Measurements from ENCODE around the gene NTM. TPM values are rescaled to one million over a fixed set of nuclear protein-coding genes. Genes with fewer than 3 reads are reported as not detected.

The NTM gene
- total RNA-seq, 1 experiment from 2014 or later = not detected

- Histone ChIP-seq H3K36me3 (ENCODE audit: control insufficient read depth in 1 of 2, insufficient read depth in 2 of 2, low read length in 2 of 2) (no peaks in the 10 kb centered on the region), H3K4me2 (ENCODE audit: low read length) (no peak overlapping the region), H3K4me1 (ENCODE audit: control insufficient read depth in 1 of 2, insufficient read depth in 2 of 2, low read length in 2 of 2) (no peaks in the 10 kb centered on the region), H3K27ac (ENCODE audit: low read depth, low read length) (no peak overlapping the region), H2AFZ (ENCODE audit: low read depth, low read length, poor library complexity, severe bottlenecking) (no peak overlapping the region), H3K79me2 (ENCODE audit: insufficient read depth, low read length) (no peaks in the 10 kb centered on the region), H3K4me3 (replicated peaks in 1 of 2; ENCODE audit: low read depth in 1 of 2, low read length in 2 of 2) (no peak overlapping the region), H3K27me3 (ENCODE audit: insufficient read depth, low read length) (no peaks in the 10 kb centered on the region), H3K9me3 (ENCODE audit: control insufficient read depth in 1 of 2, insufficient read depth in 1 of 2, low read depth in 1 of 2, low read length in 2 of 2) (peaks cover 10 to 32% of the 10 kb centered on the region in 2 experiments; a peak in 2 of 4 replicates), H3K9me2 (ENCODE audit: insufficient read depth) (no peaks in the 10 kb centered on the region), H3K9ac (ENCODE audit: low read length) (no peak overlapping the region), H4K20me1 (ENCODE audit: insufficient read depth) (no peaks in the 10 kb centered on the region)
- no TSS peak for BruUV-seq (replicated peaks)
- ATAC-seq (no peak), DNase-seq (ENCODE audit: low read depth, low spot score) (no peak)
- ChIA-PET POLR2A (no interaction called here), CTCF (no interaction called here), RAD21 (ENCODE audit: low non-redundant PET in 1 of 2, low total read pairs in 2 of 2, uncharacterized antibody in 2 of 2, unreplicated experiment in 2 of 2) (no interaction called here)
- TF ChIP-seq POLR2AphosphoS5 (IDR thresholded peaks at IDR 0.05; ENCODE audit: low read depth, low read length) (no peak), YY1 (IDR thresholded peaks at IDR 0.05; ENCODE audit: extremely low read depth, insufficient replicate concordance, low read depth, low read length) (no peak), POLR2A (IDR thresholded peaks at IDR 0.05; ENCODE audit: borderline replicate concordance, extremely low read depth, insufficient read depth, insufficient read length) (no peak), EZH2phosphoT487 (IDR thresholded peaks at IDR 0.05; ENCODE audit: borderline replicate concordance) (no peak), SRF (IDR thresholded peaks at IDR 0.05; ENCODE audit: low read depth) (no peak), TCF7L2 (IDR thresholded peaks at IDR 0.05; ENCODE audit: borderline replicate concordance, extremely low read depth, insufficient read depth, insufficient read length) (no peak), EGR1 (IDR thresholded peaks at IDR 0.05; ENCODE audit: low read depth) (no peak)
- intact Hi-C loops (cut with micrococcal nuclease) = no loop called here
Observed at GRCh38 chr11:132046288-132046865, 676.0 kb downstream of the NTM start.

- H2AFZ ChIP-seq (ENCODE audit: low read depth, low read length, poor library complexity, severe bottlenecking) = no peak overlapping the region
Observed at GRCh38 chr11:132047167-132047566, 676.8 kb downstream of the NTM start.

More at GRCh38 chr11:132047167-132047566, 676.8 kb downstream of the NTM start:
- Histone ChIP-seq H3K27me3 (ENCODE audit: insufficient read depth, low read length) (no peaks in the 10 kb centered on the region), H3K4me3 (replicated peaks in 1 of 2; ENCODE audit: low read depth in 1 of 2, low read length in 2 of 2) (no peak overlapping the region), H3K9ac (ENCODE audit: low read length) (no peak overlapping the region), H3K36me3 (ENCODE audit: control insufficient read depth in 1 of 2, insufficient read depth in 2 of 2, low read length in 2 of 2) (no peaks in the 10 kb centered on the region), H3K79me2 (ENCODE audit: insufficient read depth, low read length) (no peaks in the 10 kb centered on the region), H3K9me3 (ENCODE audit: control insufficient read depth in 1 of 2, insufficient read depth in 1 of 2, low read depth in 1 of 2, low read length in 2 of 2) (peaks cover 10 to 24% of the 10 kb centered on the region in 2 experiments; a peak in 2 of 4 replicates), H3K27ac (ENCODE audit: low read depth, low read length) (no peak overlapping the region), H3K4me1 (ENCODE audit: control insufficient read depth in 1 of 2, insufficient read depth in 2 of 2, low read length in 2 of 2) (no peaks in the 10 kb centered on the region), H3K4me2 (ENCODE audit: low read length) (no peak overlapping the region), H4K20me1 (ENCODE audit: insufficient read depth) (no peaks in the 10 kb centered on the region), H3K9me2 (ENCODE audit: insufficient read depth) (no peaks in the 10 kb centered on the region)
- no peak for ATAC-seq
- RAD21 ChIA-PET (ENCODE audit: low non-redundant PET in 1 of 2, low total read pairs in 2 of 2, uncharacterized antibody in 2 of 2, unreplicated experiment in 2 of 2) = no interaction called here
- no peak for DNase-seq (ENCODE audit: low read depth, low spot score)
- CTCF ChIA-PET = no interaction called here
- intact Hi-C loops (cut with micrococcal nuclease) = no loop called here
- TF ChIP-seq EZH2 (IDR thresholded peaks at IDR 0.05) = no peak
- no peak for TF ChIP-seq SP1 (IDR thresholded peaks at IDR 0.05; ENCODE audit: low read depth)
- TF ChIP-seq REST (IDR thresholded peaks at IDR 0.05; ENCODE audit: low read depth) = no peak
- no peak for TF ChIP-seq SRF (IDR thresholded peaks at IDR 0.05; ENCODE audit: low read depth)
- TF ChIP-seq FOSL1 (IDR thresholded peaks at IDR 0.05; ENCODE audit: low read depth) = no peak
- TF ChIP-seq RAD21 (IDR thresholded peaks at IDR 0.05; ENCODE audit: low read depth) = no peak
- no peak for TF ChIP-seq POLR2A (IDR thresholded peaks at IDR 0.05; ENCODE audit: borderline replicate concordance, extremely low read depth, insufficient read depth, insufficient read length)
- no peak for TF ChIP-seq JUND (IDR thresholded peaks at IDR 0.05)
- no peak for TF ChIP-seq EZH2phosphoT487 (IDR thresholded peaks at IDR 0.05; ENCODE audit: borderline replicate concordance)
- TF ChIP-seq ZNF274 (IDR thresholded peaks at IDR 0.05; ENCODE audit: low read depth, low read length) = no peak
- no peak for TF ChIP-seq ZBTB33 (IDR thresholded peaks at IDR 0.05; ENCODE audit: extremely low read depth, insufficient replicate concordance, low read length)
- no peak for TF ChIP-seq CEBPB (IDR thresholded peaks at IDR 0.05; ENCODE audit: low read depth)
- no peak for TF ChIP-seq POLR2AphosphoS5 (IDR thresholded peaks at IDR 0.05; ENCODE audit: low read depth, low read length)
- POLR2A ChIA-PET = no interaction called here
- no TSS peak for BruUV-seq (replicated peaks)

Data from HCT116 (cell line).